HG02973 (cell line): ENCODE measurements around the gene ZDHHC6.
A peak's percentile ranks its signal among the peaks of the same experiment; 100 is the strongest.
"Not testable (repeated sequence)": the region's sequence is repeated elsewhere in the genome, so short reads cannot be mapped to it uniquely, and the experiment has no call there.

Experiments
- ATAC-seq: cut with Tn5 transposase; IDR thresholded peaks from one replicate; pipeline ENCODE4 v1.9.1; 2021; ENCODE audit warnings: moderate library complexity; ENCODE audit not compliant: unreplicated experiment

ZDHHC6 gene

GRCh38 chr10:112393827-112394226 is 52.9 kb downstream of the ZDHHC6 start:
- no peak for ATAC-seq

DNA sequence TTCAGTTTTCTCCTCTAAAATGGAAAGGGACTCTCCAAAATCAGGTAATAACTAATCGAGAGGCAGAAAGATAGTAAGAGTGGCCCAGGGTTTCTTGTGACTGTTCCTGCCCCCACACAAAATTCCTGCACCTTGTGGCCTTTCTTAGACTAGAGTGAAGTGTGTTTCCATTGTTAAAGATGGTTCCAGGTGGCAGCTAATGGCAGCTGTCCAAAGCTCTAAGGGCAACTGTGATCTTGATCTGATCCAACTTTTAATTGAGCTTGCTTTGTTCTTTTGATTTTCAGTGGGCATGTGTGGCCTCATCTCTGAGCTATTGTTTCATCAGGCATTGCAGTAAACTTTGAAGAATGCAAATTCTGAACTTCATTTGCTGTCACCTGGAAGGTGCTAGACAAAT is 53.4 kb downstream of the ZDHHC6 start:
- no peak for ATAC-seq

- ATAC-seq: no peak
Measured at GRCh38 chr10:112390125-112390703, 56.5 kb downstream of the ZDHHC6 start.

DNA sequence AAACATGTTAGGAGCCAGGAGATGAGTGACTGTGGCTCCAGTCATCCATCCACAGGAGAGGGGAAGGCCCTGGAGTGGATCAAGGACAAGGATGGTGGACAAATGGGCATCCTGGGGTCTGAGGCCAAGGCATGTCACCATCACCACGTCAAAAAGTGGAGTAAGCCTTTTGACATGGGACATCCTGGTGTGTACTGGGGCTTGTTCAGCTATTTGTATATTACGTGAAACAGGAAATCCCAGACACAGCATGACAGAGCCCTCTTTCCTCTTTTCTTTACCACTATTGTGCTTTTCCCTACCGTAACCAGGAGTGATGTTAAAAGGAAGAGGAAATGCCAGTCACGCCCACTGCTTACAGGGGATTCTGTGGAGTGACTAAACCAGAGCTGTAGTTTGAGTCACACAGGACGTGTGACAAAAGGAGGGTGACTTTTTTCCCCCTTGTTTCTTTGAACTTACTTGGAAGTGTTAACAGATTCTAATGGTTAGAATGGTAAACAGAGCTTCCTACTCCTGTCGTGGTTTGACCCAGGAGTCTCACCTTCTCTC is 57.4 kb downstream of the ZDHHC6 start:
- peak; percentile 87 for ATAC-seq

GRCh38 chr10:112388548-112388947 is 58.2 kb downstream of the ZDHHC6 start:
- ATAC-seq: no peak

GRCh38 chr10:112388056-112388455 is 58.7 kb downstream of the ZDHHC6 start:
- ATAC-seq: not testable (repeated sequence)

DNA sequence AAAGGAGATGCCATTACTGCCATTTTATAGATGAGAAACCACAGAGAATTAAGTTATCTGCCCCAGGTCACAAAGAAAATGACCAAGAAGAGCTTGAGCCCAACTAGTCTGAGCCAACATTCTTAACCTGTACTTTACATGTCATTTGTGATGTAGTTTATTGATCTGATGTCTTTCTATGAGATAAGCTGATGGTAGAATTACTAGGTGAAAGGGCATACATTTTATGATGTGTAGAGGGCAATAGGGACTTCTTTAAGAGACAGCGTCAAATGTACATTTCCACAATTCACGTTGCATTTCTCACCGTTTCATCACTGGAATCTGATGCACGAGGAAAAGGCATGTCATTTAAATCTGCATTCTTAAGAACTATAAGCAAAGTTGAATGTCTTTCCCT is 61.5 kb downstream of the ZDHHC6 start:
- ATAC-seq: no peak

DNA sequence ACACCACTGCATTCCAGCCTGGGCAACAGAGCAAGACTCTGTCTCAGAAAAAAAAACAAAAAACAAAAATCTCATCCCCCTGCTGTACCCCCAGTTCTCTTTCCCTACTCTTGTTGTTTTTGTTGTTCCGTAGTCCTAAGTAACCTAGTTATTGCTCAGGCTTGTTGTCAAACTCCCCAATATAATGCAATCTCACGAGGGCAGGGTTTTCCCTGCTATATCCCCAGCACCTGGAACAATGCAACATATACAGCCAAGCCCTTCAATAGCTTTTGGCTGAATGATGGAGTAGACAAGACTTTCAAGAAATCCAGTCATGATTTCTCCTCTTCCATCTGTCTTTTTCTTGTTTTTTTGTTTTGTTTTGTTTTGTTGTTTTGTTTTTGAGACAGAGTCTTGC is 62.6 kb downstream of the ZDHHC6 start:
- ATAC-seq: no peak

DNA sequence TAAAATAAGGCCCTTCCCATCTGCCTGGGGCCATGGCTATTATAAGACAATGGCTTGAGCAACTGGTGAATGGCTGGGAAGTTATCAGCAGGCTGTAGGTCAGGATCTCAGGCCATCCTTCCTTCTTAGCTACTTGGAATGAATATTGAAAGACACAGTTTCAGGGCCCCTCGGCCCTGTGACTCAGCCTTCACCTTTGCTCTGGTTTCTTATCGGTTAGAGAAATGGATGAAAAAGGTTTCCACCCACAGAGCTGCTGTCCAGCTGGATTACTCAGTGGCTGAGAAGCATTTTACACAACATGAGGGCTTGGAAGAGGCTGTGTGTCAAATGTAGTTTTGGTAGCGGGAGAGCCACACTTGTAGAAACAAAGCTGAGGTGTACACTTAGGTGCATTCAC is 63.4 kb downstream of the ZDHHC6 start:
- no peak for ATAC-seq

- ATAC-seq: no peak
Measured at GRCh38 chr10:112382515-112383235, 64.0 kb downstream of the ZDHHC6 start.
